Calu3 (cell line): Measurements from ENCODE around the gene BBX. TPM values are rescaled to one million over a fixed set of nuclear protein-coding genes. Genes with fewer than 3 reads are reported as not detected.

Source experiments
- BruUV-seq: library from RNA; stranded (reverse); fragments of 400-500 nt; replicated peaks from 2 replicates; lab custom pipeline; 2021; lab: Mats Ljungman, UMichigan
- CTCF ChIA-PET: fragments of 300-600 bp; sonication (Branson Sonifier 250); formaldehyde crosslinking; loops from one replicate; lab custom pipeline; 2022; ENCODE audit warnings: antibody characterized with exemption; lab: Charles Lee
- DNase-seq: peaks from one replicate; pipeline ENCODE4 v3.0.0; 2022
- H3K27ac Mint-ChIP-seq: one replicate; pipeline ENCODE4 v1.8.0; 2022; ENCODE audit warnings: mixed read lengths; ENCODE audit not compliant: unreplicated experiment
- H3K27me3 Mint-ChIP-seq: one replicate; pipeline ENCODE4 v1.8.0; 2022; ENCODE audit warnings: mixed read lengths; ENCODE audit not compliant: unreplicated experiment
- H3K36me3 Mint-ChIP-seq: one replicate; pipeline ENCODE4 v1.8.0; 2022; ENCODE audit warnings: mild to moderate bottlenecking, moderate library complexity, mixed read lengths; ENCODE audit not compliant: insufficient read depth, unreplicated experiment
- H3K4me1 Mint-ChIP-seq: one replicate; pipeline ENCODE4 v1.8.0; 2022; ENCODE audit warnings: mild to moderate bottlenecking, low read depth, mixed read lengths; ENCODE audit not compliant: unreplicated experiment
- H3K4me3 Mint-ChIP-seq: one replicate; pipeline ENCODE4 v1.8.0; 2022; ENCODE audit warnings: mild to moderate bottlenecking, low read depth, moderate library complexity, mixed read lengths; ENCODE audit not compliant: unreplicated experiment
- H3K9me3 Mint-ChIP-seq: one replicate; pipeline ENCODE4 v1.8.0; 2022; ENCODE audit warnings: low read depth, mixed read lengths; ENCODE audit not compliant: unreplicated experiment
- CTCF ChIP-seq: fragments of 200-600 bp; IDR thresholded peaks from one replicate; pipeline ENCODE4 v1.8.0; 2022; ENCODE audit warnings: antibody characterized with exemption; ENCODE audit not compliant: unreplicated experiment
- intact Hi-C: fragments of 100-400 bp; cut with micrococcal nuclease; formaldehyde crosslinking; loops from one replicate; pipeline ENCODE4 v1.10.0; 2022; ENCODE audit not compliant: unreplicated experiment
- total RNA-seq: library from RNA; stranded (reverse); gene quantifications from 2 replicates; pipeline ENCODE4 v1.2.3, GENCODE V29; 2022

The BBX gene
- total RNA-seq, 1 experiment from 2014 or later, result 66.9 TPM

DNA sequence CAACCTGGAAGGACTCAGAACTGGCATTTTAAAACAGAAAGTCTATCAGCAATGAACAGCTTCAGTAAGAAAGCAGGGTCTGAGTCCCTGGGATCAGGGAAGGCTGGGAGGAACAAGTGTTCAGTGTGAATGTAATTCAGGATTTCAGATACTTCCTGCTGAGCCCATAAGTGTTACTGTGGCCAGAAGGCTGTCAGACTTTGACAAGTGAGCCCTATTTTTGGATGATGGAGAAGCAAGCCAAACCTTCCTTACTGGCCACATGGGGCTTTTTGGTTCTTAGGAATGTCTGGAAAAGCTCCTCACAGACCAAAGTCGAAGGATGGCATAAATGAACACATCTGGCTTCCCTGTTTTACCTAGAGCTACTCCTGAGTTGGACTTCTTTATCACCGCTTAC, 157.2 kb downstream of the BBX start:
- Mint-ChIP-seq H3K9me3 (no peaks in the 10 kb centered on the region), H3K4me1 (peaks cover 11% of the 10 kb centered on the region), H3K4me3 (no peak overlapping the region), H3K36me3 (peaks cover 5% of the 10 kb centered on the region), H3K27me3 (no peaks in the 10 kb centered on the region), H3K27ac (no peak overlapping the region)
- no peak for TF ChIP-seq CTCF
- CTCF ChIA-PET, result interaction anchor here (0.5 to 1.1 kb wide), 2 partner anchors 18 to 61 kb away, joined by 3 read pairs; no protein-coding TSS in a partner anchor
- no TSS peak for BruUV-seq
- intact Hi-C loops, result loop anchor here (5.0 to 10.0 kb wide), 2 partner anchors 62 to 165 kb away; no protein-coding TSS in a partner anchor
- no peak for DNase-seq

DNA sequence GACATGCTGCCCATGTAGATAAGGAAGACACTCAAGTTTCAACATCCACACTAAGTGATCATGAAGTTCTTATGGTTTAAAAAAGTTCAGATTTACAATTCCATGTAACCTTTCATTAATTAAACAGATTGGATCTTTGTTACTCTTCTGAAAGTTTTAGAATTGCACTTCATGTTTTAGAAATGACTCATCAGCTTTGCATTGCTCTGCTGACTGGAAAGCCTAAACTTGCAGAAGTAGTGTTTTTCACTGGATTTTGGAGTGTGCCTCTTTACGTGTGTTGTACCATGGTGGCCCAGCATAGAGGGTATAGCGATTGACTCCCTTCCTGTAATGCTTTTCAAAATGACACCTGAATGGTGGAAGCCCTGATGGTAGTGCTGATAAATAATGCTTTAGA, 157.9 kb downstream of the BBX start:
- Mint-ChIP-seq H3K36me3 (peaks cover 5% of the 10 kb centered on the region), H3K4me3 (no peak overlapping the region), H3K27ac (no peak overlapping the region), H3K4me1 (peaks cover 11% of the 10 kb centered on the region), H3K27me3 (no peaks in the 10 kb centered on the region), H3K9me3 (no peaks in the 10 kb centered on the region)
- no peak for TF ChIP-seq CTCF
- BruUV-seq, result no TSS peak
- intact Hi-C loops, result no loop called here
- DNase-seq, result no peak
- CTCF ChIA-PET, result interaction anchor here (1.1 kb wide), 1 partner anchor 60 kb away, joined by 3 read pairs; no protein-coding TSS in a partner anchor

- no peaks in the 10 kb centered on the region for H3K9me3 Mint-ChIP-seq
- DNase-seq, result no peak
- intact Hi-C loops, result no loop called here
- H3K27ac Mint-ChIP-seq, result no peak overlapping the region
- TF ChIP-seq CTCF, result no peak
- H3K36me3 Mint-ChIP-seq, result peaks cover 5% of the 10 kb centered on the region
- CTCF ChIA-PET, result no interaction called here
- no peaks in the 10 kb centered on the region for H3K27me3 Mint-ChIP-seq
- BruUV-seq, result no TSS peak
- H3K4me1 Mint-ChIP-seq, result peaks cover 11% of the 10 kb centered on the region
- no peak overlapping the region for H3K4me3 Mint-ChIP-seq
Observed at GRCh38 chr3:107681396-107681795, 158.6 kb downstream of the BBX start.

- peaks cover 5% of the 10 kb centered on the region for H3K36me3 Mint-ChIP-seq
- no peaks in the 10 kb centered on the region for H3K27me3 Mint-ChIP-seq
- CTCF ChIA-PET, result no interaction called here
- no peak overlapping the region for H3K27ac Mint-ChIP-seq
- BruUV-seq, result no TSS peak
- no peak for DNase-seq
- intact Hi-C loops, result no loop called here
- H3K9me3 Mint-ChIP-seq, result no peaks in the 10 kb centered on the region
- no peak for TF ChIP-seq CTCF
- H3K4me1 Mint-ChIP-seq, result peaks cover 11% of the 10 kb centered on the region
- H3K4me3 Mint-ChIP-seq, result no peak overlapping the region
Observed at GRCh38 chr3:107682580-107682979, 159.8 kb downstream of the BBX start.
